GM18907 (cell line): Measurements from ENCODE around the gene IPMK.
A peak's percentile ranks its signal among the peaks of the same experiment; 100 is the strongest.

Experiments
- ATAC-seq: cut with Tn5 transposase; IDR thresholded peaks from one replicate; pipeline ENCODE4 v1.9.1; 2021; ENCODE audit warnings: mild to moderate bottlenecking, moderate library complexity; ENCODE audit not compliant: unreplicated experiment

The IPMK gene

GRCh38 chr10:58267713-58268453 lies at the start of gene IPMK:
IPMK (minus strand) TSS chr10:58267894; CDS start chr10:58267611, 283 bp downstream.
- ATAC-seq: peak; percentile 66

DNA sequence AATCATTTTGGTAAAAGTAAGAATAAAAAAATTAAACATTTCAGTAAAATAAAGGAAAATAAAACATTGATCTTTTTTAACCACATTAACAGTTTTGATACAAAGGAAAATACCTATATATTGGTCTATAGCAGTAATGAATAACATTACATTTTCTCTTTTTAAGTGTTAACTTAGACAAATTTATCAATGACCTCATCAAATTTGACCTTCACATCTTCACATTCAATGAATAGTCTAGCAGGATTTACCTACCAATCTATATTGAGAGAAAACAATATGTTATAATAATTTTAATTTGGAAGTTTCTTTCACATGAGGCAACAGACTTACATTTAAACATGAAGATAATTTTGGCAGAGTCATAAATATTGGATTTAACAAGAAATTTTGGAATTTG lies 49.2 kb upstream of the IPMK start:
- ATAC-seq: no peak

- ATAC-seq: no peak
Observed at GRCh38 chr10:58311026-58311425, 43.3 kb upstream of the IPMK start.

- no peak for ATAC-seq
Observed at GRCh38 chr10:58307676-58308075, 40.0 kb upstream of the IPMK start.

DNA sequence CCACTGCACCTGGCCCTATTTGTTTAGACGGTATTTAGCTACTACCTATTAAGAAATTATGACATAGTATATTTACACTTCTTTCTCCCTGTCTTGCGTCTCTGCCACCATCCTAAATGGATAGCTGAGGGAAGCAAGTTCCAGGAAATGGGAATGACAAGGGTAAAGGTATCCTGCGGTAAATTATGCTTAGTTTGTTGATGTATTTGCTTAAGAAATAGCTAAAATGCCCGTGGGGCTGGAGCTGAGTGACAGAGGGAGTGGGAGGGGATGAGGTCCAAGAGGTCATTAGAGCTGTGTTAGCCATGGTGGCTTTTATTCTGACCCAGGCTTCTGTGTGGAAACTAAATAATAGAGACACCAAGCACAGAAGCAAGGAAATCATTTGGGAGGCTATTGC lies 38.1 kb upstream of the IPMK start:
- ATAC-seq: no peak

- no peak for ATAC-seq
Observed at GRCh38 chr10:58304099-58304633, 36.5 kb upstream of the IPMK start.

GRCh38 chr10:58302254-58302653 lies 34.6 kb upstream of the IPMK start:
- no peak for ATAC-seq

DNA sequence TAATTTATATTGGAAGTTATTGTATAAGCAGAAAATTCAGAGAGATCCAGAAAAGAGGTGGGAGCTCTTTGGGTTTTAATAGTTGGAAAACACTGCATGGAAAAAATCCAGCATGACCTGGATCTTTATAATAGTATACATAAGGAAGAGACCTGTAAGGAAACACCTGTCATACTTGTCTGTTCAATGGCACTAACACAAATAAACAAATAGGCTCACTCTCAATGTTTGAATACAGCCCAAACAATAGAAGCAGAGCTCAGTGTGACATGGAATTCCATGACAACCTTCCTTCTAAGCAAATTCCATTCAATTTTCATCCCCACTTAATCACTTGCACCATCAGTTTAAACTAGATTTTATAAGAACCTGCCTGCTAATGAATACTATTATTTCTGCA lies 33.0 kb upstream of the IPMK start:
- no peak for ATAC-seq

GRCh38 chr10:58299580-58299979 lies 31.9 kb upstream of the IPMK start:
- peak; percentile 96 for ATAC-seq

GRCh38 chr10:58293989-58294388 lies 26.3 kb upstream of the IPMK start:
- no peak for ATAC-seq

- peak; percentile 89 for ATAC-seq
Observed at GRCh38 chr10:58291538-58292174, 24.0 kb upstream of the IPMK start.

- peak; percentile 99 for ATAC-seq
Observed at GRCh38 chr10:58282615-58283014, 14.9 kb upstream of the IPMK start.

DNA sequence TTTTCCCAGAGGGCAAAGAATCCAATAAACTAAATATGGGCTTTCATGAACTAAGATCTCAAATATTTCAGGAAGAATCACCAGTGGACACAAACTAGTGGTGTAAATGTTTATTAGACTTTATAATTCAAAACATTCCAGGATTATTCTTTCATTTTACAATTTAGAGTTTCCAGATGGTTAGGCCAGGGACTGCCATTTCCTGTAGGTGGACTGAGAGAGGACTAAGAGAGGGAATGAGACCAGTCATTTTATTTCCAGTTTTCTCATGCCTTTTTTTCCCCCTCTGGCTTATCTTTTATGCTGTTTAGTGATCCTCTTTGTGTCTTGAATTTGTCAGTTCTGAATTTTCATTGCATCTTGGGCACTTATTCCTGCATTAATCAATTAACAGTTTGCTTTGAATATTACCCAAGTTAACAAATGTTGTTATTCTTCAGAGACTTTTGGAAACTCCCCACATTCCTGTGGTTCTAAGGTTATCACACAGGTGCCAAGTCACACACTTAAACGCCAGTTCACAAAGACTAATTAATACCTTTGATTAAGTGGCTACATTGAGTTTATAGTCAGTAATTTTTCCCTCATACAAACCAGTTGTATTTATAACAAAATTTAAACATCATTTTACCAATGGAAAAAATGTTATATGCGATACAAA lies 13.5 kb upstream of the IPMK start:
- no peak for ATAC-seq

GRCh38 chr10:58280477-58280876 lies 12.8 kb upstream of the IPMK start:
- no peak for ATAC-seq

GRCh38 chr10:58278962-58279307 lies 11.2 kb upstream of the IPMK start:
- ATAC-seq: no peak

- ATAC-seq: no peak
Observed at GRCh38 chr10:58278274-58278961, 10.7 kb upstream of the IPMK start.

GRCh38 chr10:58275908-58276307 lies 8.2 kb upstream of the IPMK start:
- no peak for ATAC-seq

DNA sequence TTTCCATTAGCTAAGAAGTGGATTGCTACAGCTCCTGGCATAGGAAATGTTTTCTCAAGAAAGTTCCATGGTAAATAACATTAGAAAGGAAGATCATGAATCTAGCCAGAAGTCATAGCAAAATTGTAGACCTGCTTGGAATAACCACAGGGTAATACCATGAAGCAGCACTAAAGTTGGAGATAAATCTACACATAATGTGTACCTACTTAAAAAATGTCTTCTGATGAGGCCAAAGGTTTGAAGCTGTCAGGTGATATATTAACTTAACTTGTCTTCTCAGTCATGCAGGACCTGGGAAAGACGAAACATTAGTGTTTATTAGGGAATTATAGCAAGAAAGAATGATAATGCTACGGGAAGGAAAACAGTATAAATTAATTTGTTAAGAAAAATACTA lies 7.6 kb upstream of the IPMK start:
- ATAC-seq: no peak

DNA sequence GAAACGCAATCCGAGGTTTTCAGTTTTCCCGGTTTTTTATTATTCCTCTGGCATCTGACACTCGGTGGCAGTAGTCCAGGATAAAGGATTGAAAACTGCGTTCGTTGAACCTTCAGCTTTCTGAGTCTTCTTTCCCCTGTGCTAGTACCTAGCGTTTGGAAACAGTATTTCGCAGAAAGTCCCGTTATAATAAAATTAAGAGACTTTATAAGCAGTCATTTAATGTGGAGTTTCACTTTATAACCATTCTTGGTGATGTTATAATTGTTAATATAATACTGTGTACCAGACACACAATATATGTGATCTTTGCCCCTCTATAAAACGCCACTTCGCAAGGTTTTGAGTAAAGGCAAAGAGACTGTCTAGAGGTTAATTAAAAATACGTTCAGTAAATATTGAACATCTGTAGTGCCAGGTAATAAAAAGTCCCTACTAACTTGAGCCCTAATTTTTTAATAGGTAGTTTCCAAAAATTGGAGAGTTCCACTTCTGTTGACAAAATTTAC lies 2.1 kb upstream of the IPMK start:
- no peak for ATAC-seq

DNA sequence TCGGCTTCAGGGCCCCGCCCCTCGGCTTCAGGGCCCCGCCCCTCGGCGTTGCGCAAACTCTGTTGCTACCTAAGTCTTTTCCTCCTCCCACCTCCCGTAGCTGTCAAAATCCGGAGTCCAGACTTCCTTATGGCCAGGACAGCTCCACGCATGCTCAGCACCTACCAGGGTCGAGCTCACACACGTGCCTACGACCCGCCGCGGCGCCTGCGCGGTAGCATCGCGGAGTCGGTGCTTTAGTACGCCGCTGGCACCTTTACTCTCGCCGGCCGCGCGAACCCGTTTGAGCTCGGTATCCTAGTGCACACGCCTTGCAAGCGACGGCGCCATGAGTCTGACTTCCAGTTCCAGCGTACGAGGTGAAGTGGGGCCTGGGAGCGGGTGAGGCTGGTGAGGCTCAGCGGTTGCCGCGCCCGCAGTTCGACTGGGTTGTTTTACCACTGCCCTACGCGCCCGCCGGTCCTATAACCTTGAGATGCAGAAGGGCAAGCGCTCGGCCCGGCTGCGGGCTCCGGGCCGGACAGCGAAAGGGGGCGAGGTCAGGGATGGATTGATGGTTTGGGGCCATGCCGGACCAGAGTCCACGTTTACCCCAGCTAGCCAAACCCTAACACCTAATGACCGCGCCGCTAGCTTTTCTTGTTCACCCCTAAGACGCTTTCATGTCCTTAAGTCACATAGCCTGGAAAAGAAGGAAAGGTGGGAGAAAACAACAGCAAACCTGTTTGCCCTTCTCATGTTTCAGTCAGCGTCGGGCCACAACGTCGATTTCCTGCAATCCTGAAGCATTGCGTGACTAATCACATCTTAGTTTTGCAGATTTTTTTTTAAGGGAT lies 1.5 kb upstream of the IPMK start, which contains the start of gene CISD1:
Gene CISD1 (plus strand): TSS at position 217 of the 836 bp plus-strand sequence. CDS start 112 bp downstream, at position 329.
- peak; percentile 74 for ATAC-seq
